ENCODE measurements around the gene SH3BP5. TPM values are rescaled to one million over a fixed set of nuclear protein-coding genes. Genes with fewer than 3 reads are reported as not detected.

SH3BP5 gene
- polyA plus RNA-seq, 1 of the 3 experiments (the other 2 are of a cell fraction), result 29.5 TPM

DNA sequence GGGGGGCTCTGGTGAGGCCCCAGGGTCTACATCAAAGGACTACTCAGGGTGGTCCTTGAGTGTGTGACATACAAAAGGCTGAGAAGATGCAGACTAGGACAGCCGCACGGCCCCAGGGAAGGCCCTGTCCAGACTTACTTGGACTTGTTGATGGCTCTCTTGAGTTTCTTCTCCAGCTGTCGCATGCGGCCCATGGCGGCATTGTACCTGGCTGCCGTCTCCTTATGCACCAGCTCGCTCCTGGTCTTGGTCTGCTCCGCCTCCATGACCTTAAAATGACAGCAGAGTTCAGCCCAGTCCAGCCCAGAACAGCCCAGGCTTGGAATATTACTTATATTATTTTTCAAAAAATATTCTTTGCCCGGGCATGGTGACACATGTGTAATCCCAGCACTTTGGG, 70.4 kb downstream of the SH3BP5 start:
- ChIA-PET CTCF (interaction anchor here (0.6 to 8.0 kb wide), 3 partner anchors 17 to 336 kb away, joined by 3 to 85 read pairs (median 3); no protein-coding TSS in a partner anchor), POLR2A (no interaction called here)
- Histone ChIP-seq H3K4me3 (ENCODE audit: low read depth in 2 of 2, low read length in 1 of 2) (no peak overlapping the region), H3K9me3 (no peaks in the 10 kb centered on the region), H3K27me3 (ENCODE audit: insufficient read depth) (no peaks in the 10 kb centered on the region), H3F3A (replicated peaks; ENCODE audit: insufficient read depth) (peaks cover 4% of the 10 kb centered on the region), H4K20me1 (ENCODE audit: insufficient read depth) (no peaks in the 10 kb centered on the region), H3K36me3 (replicated peaks in 1 of 2; ENCODE audit: control insufficient read depth in 1 of 2, insufficient read depth in 2 of 2, low read length in 1 of 2) (peaks cover 31 to 36% of the 10 kb centered on the region in 2 experiments), H2AFZ (ENCODE audit: low read depth) (no peak overlapping the region), H3K4me1 (ENCODE audit: control insufficient read depth in 1 of 2, insufficient read depth in 2 of 2, low read depth in 1 of 2, low read length in 1 of 2) (peaks cover 0 to 2% of the 10 kb centered on the region in 2 experiments; a peak in 1 of 4 replicates), H3K9me2 (no peaks in the 10 kb centered on the region), H3K27ac (ENCODE audit: low read depth in 2 of 2, low read length in 1 of 2) (no peak overlapping the region), H3K79me2 (ENCODE audit: insufficient read depth) (no peaks in the 10 kb centered on the region), H3K9ac (no peak overlapping the region), H3K4me2 (no peak overlapping the region)
- TF ChIP-seq MXI1 (IDR thresholded peaks at IDR 0.05; ENCODE audit: low read depth, low read length) (no peak), RFX5 (IDR thresholded peaks at IDR 0.05; ENCODE audit: low read length) (no peak), JUND (IDR thresholded peaks at IDR 0.05) (no peak), GATA2 (CRISPR knock-in tag; IDR thresholded peaks at IDR 0.05) (no peak), RXRA (IDR thresholded peaks at IDR 0.05; ENCODE audit: borderline replicate concordance, low read depth) (no peak), SIN3A (IDR thresholded peaks at IDR 0.05; ENCODE audit: borderline replicate concordance, low read depth, low read length) (no peak)
- 96% methylated on average over 9 of the region's 9 CpGs for WGBS (ENCODE audit: low lambda C conversion rate)
- DNase-seq, result no peak

DNA sequence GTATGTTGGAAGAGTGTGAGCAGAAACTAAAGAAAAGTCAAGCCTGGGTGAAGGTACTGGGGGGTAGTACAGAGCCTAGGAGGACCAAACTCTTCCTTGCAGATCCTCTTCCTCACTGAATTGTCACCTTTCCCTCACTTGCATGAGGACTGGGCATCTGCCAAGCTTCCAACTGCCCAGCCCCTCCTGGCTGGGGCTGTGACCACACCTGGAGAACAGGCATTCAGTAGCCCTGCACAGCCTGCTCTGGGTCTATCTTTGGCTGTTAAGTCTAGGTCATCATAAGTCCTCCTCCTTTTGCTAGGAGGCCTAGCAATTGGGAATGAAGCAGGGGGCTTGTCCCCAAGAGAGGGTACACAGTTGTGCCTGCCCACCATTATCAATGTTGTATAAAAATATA, 71.1 kb downstream of the SH3BP5 start:
- Histone ChIP-seq H3K9me2 (no peaks in the 10 kb centered on the region), H3K4me3 (ENCODE audit: low read depth in 2 of 2, low read length in 1 of 2) (no peak overlapping the region), H2AFZ (ENCODE audit: low read depth) (no peak overlapping the region), H3K27me3 (ENCODE audit: insufficient read depth) (no peaks in the 10 kb centered on the region), H3K4me1 (ENCODE audit: control insufficient read depth in 1 of 2, insufficient read depth in 2 of 2, low read depth in 1 of 2, low read length in 1 of 2) (peaks cover 0 to 2% of the 10 kb centered on the region in 2 experiments; a peak in 1 of 4 replicates), H3K36me3 (replicated peaks in 1 of 2; ENCODE audit: control insufficient read depth in 1 of 2, insufficient read depth in 2 of 2, low read length in 1 of 2) (peaks cover 38 to 44% of the 10 kb centered on the region in 2 experiments), H3K9me3 (no peaks in the 10 kb centered on the region), H3K9ac (no peak overlapping the region), H3K27ac (ENCODE audit: low read depth in 2 of 2, low read length in 1 of 2) (no peak overlapping the region), H3K79me2 (ENCODE audit: insufficient read depth) (no peaks in the 10 kb centered on the region), H3K4me2 (no peak overlapping the region), H3F3A (replicated peaks; ENCODE audit: insufficient read depth) (peaks cover 4% of the 10 kb centered on the region), H4K20me1 (ENCODE audit: insufficient read depth) (no peaks in the 10 kb centered on the region)
- CTCF ChIA-PET, result interaction anchor here (0.6 to 8.0 kb wide), 2 partner anchors 18 to 146 kb away, joined by 3 to 85 read pairs; no protein-coding TSS in a partner anchor
- POLR2A ChIA-PET, result no interaction called here
- no peak for DNase-seq
- TF ChIP-seq MEF2A (IDR thresholded peaks at IDR 0.05; ENCODE audit: borderline replicate concordance, low read depth) (no peak), NRF1 (IDR thresholded peaks at IDR 0.05; ENCODE audit: low read depth, low read length) (no peak), SMC3 (IDR thresholded peaks at IDR 0.05; ENCODE audit: low read depth, low read length) (no peak), RXRA (IDR thresholded peaks at IDR 0.05; ENCODE audit: borderline replicate concordance, low read depth) (no peak), GATA2 (CRISPR knock-in tag; IDR thresholded peaks at IDR 0.05) (no peak), EZH2phosphoT487 (IDR thresholded peaks at IDR 0.05; ENCODE audit: borderline replicate concordance, low read depth) (no peak), FOXJ3 (CRISPR knock-in tag; IDR thresholded peaks at IDR 0.05) (no peak), RFX5 (IDR thresholded peaks at IDR 0.05; ENCODE audit: low read length) (no peak), TEAD4 (IDR thresholded peaks at IDR 0.05; ENCODE audit: borderline replicate concordance, insufficient read depth) (no peak), TCF12 (IDR thresholded peaks at IDR 0.05) (no peak)
- TF ChIP-seq, protein P1, sequence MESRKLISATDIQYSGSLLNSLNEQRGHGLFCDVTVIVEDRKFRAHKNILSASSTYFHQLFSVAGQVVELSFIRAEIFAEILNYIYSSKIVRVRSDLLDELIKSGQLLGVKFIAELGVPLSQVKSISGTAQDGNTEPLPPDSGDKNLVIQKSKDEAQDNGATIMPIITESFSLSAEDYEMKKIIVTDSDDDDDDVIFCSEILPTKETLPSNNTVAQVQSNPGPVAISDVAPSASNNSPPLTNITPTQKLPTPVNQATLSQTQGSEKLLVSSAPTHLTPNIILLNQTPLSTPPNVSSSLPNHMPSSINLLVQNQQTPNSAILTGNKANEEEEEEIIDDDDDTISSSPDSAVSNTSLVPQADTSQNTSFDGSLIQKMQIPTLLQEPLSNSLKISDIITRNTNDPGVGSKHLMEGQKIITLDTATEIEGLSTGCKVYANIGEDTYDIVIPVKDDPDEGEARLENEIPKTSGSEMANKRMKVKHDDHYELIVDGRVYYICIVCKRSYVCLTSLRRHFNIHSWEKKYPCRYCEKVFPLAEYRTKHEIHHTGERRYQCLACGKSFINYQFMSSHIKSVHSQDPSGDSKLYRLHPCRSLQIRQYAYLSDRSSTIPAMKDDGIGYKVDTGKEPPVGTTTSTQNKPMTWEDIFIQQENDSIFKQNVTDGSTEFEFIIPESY (IDR thresholded peaks at IDR 0.05; ENCODE audit: borderline replicate concordance, low read depth), result no peak
- TF ChIP-seq, protein P2, sequence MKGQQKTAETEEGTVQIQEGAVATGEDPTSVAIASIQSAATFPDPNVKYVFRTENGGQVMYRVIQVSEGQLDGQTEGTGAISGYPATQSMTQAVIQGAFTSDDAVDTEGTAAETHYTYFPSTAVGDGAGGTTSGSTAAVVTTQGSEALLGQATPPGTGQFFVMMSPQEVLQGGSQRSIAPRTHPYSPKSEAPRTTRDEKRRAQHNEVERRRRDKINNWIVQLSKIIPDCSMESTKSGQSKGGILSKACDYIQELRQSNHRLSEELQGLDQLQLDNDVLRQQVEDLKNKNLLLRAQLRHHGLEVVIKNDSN (IDR thresholded peaks at IDR 0.05; ENCODE audit: borderline replicate concordance, low read depth), result no peak
- TF ChIP-seq, protein P3, sequence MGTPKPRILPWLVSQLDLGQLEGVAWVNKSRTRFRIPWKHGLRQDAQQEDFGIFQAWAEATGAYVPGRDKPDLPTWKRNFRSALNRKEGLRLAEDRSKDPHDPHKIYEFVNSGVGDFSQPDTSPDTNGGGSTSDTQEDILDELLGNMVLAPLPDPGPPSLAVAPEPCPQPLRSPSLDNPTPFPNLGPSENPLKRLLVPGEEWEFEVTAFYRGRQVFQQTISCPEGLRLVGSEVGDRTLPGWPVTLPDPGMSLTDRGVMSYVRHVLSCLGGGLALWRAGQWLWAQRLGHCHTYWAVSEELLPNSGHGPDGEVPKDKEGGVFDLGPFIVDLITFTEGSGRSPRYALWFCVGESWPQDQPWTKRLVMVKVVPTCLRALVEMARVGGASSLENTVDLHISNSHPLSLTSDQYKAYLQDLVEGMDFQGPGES (IDR thresholded peaks at IDR 0.05; ENCODE audit: low read depth, low read length), result no peak
- TF ChIP-seq, protein P4, sequence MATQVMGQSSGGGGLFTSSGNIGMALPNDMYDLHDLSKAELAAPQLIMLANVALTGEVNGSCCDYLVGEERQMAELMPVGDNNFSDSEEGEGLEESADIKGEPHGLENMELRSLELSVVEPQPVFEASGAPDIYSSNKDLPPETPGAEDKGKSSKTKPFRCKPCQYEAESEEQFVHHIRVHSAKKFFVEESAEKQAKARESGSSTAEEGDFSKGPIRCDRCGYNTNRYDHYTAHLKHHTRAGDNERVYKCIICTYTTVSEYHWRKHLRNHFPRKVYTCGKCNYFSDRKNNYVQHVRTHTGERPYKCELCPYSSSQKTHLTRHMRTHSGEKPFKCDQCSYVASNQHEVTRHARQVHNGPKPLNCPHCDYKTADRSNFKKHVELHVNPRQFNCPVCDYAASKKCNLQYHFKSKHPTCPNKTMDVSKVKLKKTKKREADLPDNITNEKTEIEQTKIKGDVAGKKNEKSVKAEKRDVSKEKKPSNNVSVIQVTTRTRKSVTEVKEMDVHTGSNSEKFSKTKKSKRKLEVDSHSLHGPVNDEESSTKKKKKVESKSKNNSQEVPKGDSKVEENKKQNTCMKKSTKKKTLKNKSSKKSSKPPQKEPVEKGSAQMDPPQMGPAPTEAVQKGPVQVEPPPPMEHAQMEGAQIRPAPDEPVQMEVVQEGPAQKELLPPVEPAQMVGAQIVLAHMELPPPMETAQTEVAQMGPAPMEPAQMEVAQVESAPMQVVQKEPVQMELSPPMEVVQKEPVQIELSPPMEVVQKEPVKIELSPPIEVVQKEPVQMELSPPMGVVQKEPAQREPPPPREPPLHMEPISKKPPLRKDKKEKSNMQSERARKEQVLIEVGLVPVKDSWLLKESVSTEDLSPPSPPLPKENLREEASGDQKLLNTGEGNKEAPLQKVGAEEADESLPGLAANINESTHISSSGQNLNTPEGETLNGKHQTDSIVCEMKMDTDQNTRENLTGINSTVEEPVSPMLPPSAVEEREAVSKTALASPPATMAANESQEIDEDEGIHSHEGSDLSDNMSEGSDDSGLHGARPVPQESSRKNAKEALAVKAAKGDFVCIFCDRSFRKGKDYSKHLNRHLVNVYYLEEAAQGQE (IDR thresholded peaks at IDR 0.05; ENCODE audit: low read depth, low read length), result no peak
- TF ChIP-seq, protein P5, sequence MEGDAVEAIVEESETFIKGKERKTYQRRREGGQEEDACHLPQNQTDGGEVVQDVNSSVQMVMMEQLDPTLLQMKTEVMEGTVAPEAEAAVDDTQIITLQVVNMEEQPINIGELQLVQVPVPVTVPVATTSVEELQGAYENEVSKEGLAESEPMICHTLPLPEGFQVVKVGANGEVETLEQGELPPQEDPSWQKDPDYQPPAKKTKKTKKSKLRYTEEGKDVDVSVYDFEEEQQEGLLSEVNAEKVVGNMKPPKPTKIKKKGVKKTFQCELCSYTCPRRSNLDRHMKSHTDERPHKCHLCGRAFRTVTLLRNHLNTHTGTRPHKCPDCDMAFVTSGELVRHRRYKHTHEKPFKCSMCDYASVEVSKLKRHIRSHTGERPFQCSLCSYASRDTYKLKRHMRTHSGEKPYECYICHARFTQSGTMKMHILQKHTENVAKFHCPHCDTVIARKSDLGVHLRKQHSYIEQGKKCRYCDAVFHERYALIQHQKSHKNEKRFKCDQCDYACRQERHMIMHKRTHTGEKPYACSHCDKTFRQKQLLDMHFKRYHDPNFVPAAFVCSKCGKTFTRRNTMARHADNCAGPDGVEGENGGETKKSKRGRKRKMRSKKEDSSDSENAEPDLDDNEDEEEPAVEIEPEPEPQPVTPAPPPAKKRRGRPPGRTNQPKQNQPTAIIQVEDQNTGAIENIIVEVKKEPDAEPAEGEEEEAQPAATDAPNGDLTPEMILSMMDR (IDR thresholded peaks at IDR 0.05), result no peak
